Stimulated activated CD8-positive, alpha-beta memory T cell treated with anti-CD3 and anti-CD28 coated beads, Interleukin-15, amount 100 ng/mL, for 1 hour (primary cell): ENCODE measurements around the gene MSI2.
A peak's percentile ranks its signal among the peaks of the same experiment; 100 is the strongest.

Experiments
- DNase-seq: peaks from one replicate; pipeline ENCODE4 v3.0.0-alpha.2; 2020; ENCODE audit warnings: low read depth

MSI2 gene

GRCh38 chr17:57441270-57441600, 184.9 kb downstream of the MSI2 start:
- no peak for DNase-seq

DNA sequence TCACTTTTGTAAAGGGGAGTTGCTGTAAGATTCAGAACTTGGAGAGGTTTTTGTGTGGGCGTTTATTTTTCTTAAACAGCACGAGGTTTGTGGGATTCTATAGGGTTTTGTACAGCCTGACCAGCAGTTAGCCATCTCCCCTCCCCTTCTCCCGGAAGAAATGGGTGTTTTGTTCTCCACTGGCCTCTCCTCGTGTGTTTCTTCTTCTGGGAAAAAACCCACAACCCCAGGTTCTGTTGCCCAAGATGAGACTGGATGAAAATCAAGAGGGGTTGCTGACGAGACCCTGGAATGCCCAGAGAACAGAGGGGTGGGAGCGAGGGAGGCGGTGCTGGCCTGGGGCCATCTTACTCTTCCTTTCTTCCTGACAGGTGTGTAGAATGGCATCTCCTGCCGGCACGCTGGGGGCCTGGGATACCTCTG, 186.1 kb downstream of the MSI2 start:
- no peak for DNase-seq

GRCh38 chr17:57442914-57443571, 186.7 kb downstream of the MSI2 start:
- peak; percentile 24 for DNase-seq

DNA sequence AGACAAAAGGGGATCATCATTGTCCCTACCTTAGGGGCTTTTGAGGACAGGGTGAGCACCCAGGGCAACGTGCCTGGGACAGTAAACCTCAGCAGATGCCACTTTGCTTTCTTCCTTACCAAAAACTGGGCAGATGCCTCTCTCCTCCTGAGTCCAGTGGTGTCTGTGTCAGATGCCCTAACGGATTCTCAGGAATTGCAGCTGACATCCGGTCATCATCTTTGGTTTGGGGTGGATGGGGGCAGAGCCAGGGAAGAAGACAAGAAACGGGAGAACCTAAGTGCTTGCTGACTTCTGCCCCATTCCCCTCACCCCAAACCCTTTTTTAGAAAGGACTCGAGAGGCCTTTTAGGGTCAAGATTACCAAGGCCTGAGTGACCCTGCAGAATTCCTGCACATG, 187.5 kb downstream of the MSI2 start:
- no peak for DNase-seq

GRCh38 chr17:57444682-57445450, 188.5 kb downstream of the MSI2 start:
- DNase-seq, result no peak

- no peak for DNase-seq
Observed at GRCh38 chr17:57445772-57446472, 189.6 kb downstream of the MSI2 start.

GRCh38 chr17:57447357-57447989, 191.2 kb downstream of the MSI2 start:
- DNase-seq, result no peak

- no peak for DNase-seq
Observed at GRCh38 chr17:57447990-57448758, 191.9 kb downstream of the MSI2 start.

- no peak for DNase-seq
Observed at GRCh38 chr17:57448759-57449283, 192.5 kb downstream of the MSI2 start.

DNA sequence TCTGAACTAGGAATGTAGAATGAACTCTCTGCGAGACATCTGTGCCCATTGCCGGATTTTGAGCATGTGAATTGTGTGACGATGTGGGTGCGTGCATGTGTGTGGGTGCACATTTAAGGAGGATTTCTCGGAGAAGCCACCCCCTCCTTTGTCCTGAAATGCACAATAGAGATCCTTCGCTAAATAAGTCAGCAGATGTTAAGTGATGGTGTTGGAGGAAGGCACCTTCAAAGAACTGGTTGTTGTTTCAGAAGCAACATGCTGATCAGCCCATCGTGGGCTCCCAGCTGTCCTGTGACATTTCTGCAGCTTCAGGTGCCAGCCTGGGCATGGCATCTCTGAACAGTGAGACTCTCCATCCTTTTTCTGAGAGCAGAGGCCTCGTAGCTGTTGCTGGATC, 194.9 kb downstream of the MSI2 start:
- no peak for DNase-seq

DNA sequence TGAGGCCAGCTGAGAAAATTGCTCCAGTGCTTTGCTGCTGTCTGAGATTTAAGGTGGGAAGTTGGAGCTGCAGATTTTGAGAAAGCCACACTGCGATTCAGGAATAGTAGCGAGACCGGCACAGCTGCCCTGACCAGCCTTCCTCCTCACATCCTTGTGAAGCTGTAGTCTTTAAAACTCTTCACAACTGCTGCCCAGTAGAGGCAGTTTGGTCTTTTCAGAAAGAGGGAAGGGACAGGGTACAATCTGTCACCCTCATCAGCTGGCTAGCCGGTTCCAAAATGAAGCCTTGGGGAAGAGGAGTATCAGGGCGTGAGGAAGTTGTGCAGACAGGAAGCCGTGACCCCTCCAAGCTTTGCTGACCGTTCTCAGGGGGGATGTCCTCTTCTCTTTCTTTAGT, 195.3 kb downstream of the MSI2 start:
- no peak for DNase-seq

DNA sequence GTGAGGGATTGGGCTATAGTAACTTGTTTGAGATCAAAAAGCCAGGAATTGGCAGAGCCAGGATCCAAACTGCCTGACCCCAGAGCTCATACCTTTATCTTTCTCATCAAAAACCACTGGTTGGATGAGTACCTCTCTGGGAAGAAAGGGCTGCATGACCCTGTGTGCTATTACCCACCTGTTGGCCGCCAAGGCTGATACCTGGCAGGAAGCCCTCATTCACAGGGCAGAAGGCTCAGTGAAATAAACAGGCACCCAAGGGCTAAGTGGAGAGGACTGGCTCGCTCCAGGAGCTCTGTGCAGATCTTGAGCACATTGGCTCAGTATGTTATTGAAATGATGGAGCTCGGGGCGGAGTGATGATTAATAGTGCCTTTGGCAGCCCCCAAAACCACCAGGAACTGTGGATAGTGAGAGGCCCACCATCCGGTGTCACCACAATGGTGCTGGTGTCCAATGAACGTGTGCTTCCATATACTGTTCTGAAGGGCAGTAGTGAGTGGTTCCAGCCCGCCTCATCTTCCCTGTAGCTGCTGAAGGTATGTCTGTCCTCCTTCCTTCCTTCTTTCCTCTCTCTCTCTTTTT, 197.6 kb downstream of the MSI2 start:
- DNase-seq, result no peak

- DNase-seq, result no peak
Observed at GRCh38 chr17:57454729-57455062, 198.4 kb downstream of the MSI2 start.

- DNase-seq, result no peak
Observed at GRCh38 chr17:57455063-57455914, 199.0 kb downstream of the MSI2 start.

DNA sequence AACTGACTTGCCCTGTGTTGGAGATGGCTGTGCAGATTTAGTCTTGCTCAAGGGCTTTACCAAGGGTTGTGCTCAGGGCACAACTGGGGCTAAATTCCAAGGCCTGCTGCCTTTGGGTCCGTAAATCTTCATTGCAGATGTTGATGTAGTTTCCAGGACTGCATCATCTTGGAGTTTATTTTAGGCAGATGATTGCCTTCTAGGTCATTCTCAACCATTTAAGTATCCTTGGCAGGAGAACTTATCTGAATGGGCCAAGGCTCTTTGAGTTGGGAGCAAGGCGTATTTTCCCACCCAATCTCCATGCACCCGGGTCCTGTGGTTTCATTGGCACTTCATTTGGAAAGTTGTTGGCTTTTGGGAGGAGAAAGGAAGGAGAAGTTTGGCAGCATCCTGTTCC, 200.3 kb downstream of the MSI2 start:
- DNase-seq, result no peak

DNA sequence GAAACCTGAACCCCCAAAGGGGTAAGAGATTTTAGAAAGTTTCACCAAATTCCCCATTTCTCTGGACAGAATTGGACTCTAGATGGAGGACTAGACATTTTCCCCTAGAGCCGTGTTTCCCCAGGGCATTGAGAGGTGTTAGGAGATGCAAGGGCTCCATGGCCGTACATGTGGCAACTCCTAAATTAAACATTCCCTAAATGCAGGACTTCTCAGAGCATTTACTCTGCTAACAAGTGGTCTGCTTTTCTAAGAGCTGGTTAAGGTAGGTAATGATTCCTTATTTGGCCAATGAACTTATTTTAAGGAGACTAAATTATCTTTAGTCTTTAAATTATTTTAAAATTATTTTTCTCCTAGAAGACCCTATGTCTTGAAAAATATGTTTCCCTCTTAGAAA, 200.9 kb downstream of the MSI2 start:
- no peak for DNase-seq

- DNase-seq, result no peak
Observed at GRCh38 chr17:57458718-57459285, 202.5 kb downstream of the MSI2 start.

GRCh38 chr17:57459286-57459915, 203.1 kb downstream of the MSI2 start:
- no peak for DNase-seq

DNA sequence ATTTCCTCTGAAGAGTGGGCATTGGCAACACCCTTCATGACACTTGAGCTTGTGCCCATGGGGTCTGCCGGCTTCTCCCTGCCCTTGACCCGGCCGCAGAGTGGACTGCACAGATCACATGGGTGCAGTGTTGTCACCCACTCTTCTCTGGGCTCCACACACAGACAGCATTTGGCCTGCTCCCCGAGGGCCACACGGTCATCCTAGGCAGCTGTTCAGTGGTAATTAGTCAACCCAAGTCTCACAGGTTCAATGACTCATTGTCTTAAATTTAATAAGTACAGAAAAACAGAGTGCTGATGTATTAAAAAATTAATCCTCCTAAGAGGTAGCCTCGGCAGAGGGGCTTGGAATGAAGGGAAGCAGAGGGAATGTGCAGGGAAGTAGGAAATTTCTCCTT, 204.8 kb downstream of the MSI2 start:
- no peak for DNase-seq
